ENCODE data around the gene PHGDH.
"Not testable (repeated sequence)": the region's sequence is repeated elsewhere in the genome, so short reads cannot be mapped to it uniquely, and the experiment has no call there.

PHGDH gene

GRCh38 chr1:119701659-119702058 is 10.1 kb upstream of the PHGDH start:
- DNase-seq: no peak

GRCh38 chr1:119702384-119702783 is 9.3 kb upstream of the PHGDH start:
- no peak for DNase-seq

- no peak for DNase-seq
Observed at GRCh38 chr1:119703666-119704450, 7.9 kb upstream of the PHGDH start.

GRCh38 chr1:119706599-119706998 is 5.1 kb upstream of the PHGDH start:
- not testable (repeated sequence) for DNase-seq

GRCh38 chr1:119711356-119711803 is 354 bp upstream of the PHGDH start:
- not testable (repeated sequence) for DNase-seq

- DNase-seq: peak; percentile 43
Observed at GRCh38 chr1:119712342-119713038, 756 bp downstream of the PHGDH start.

GRCh38 chr1:119713039-119713748 is 1.5 kb downstream of the PHGDH start:
- no peak for DNase-seq

GRCh38 chr1:119713749-119714456 is 2.2 kb downstream of the PHGDH start:
- DNase-seq: no peak

GRCh38 chr1:119714583-119714982 is 2.8 kb downstream of the PHGDH start:
- DNase-seq: no peak

GRCh38 chr1:119715542-119715941 is 3.8 kb downstream of the PHGDH start:
- DNase-seq: no peak

- no peak for DNase-seq
Observed at GRCh38 chr1:119718409-119718808, 6.7 kb downstream of the PHGDH start.

GRCh38 chr1:119718972-119719371 is 7.2 kb downstream of the PHGDH start:
- DNase-seq: no peak

- DNase-seq: no peak
Observed at GRCh38 chr1:119720866-119721440, 9.2 kb downstream of the PHGDH start.

- DNase-seq: no peak
Observed at GRCh38 chr1:119721896-119722295, 10.2 kb downstream of the PHGDH start.

GRCh38 chr1:119724611-119725218 is 13.0 kb downstream of the PHGDH start:
- DNase-seq: no peak

- no peak for DNase-seq
Observed at GRCh38 chr1:119725626-119726025, 13.9 kb downstream of the PHGDH start.

GRCh38 chr1:119727991-119728390 is 16.3 kb downstream of the PHGDH start:
- no peak for DNase-seq

- no peak for DNase-seq
Observed at GRCh38 chr1:119729044-119729443, 17.3 kb downstream of the PHGDH start.

GRCh38 chr1:119731060-119731459 is 19.3 kb downstream of the PHGDH start:
- no peak for DNase-seq

GRCh38 chr1:119731741-119732430 is 20.2 kb downstream of the PHGDH start:
- no peak for DNase-seq

GRCh38 chr1:119732465-119733168 is 20.9 kb downstream of the PHGDH start:
- DNase-seq: no peak
